Fibroblast of gingiva (primary cell): ENCODE measurements around the gene MYO3B.

ENCODE experiments used
- DNase-seq: peaks from one replicate; pipeline ENCODE4 v3.0.0-alpha.2; 2011; ENCODE audit warnings: low read depth

Gene MYO3B

DNA sequence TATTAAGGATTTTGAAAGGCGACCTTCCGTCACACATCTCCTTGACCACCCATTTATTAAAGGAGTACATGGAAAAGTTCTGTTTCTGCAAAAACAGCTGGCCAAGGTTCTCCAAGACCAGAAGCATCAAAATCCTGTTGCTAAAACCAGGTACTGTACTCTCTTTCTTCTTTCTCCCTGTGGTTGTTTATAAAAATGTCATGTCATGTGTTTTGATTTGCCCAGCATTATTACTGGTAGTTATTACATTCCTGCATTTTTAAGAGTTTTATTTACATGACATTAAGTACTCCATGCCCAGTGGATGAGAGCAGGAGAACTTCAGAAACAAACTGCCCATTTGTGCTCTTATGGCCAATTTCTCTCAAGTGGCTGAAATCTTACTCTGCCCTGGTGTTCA lies 191.3 kb downstream of the MYO3B start:
- no peak for DNase-seq

DNA sequence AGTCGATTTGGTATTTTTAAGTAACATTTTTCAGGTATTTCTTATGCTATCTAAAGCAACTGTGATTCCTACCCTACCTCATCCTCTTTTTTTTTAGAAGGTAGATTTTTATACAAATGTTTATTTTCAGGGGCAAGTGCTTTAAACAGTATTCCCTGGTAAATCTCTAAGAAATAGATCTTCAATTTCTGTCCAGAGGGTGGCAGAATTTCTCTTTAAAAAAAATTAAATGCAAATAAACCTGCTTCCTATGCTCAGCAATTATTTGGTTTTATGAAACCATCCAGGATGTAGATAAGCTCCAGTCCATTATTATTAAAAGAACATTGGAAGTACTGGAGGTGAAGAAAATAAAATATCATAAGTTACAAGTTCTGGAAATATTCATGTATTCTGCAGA lies 191.9 kb downstream of the MYO3B start:
- no peak for DNase-seq

DNA sequence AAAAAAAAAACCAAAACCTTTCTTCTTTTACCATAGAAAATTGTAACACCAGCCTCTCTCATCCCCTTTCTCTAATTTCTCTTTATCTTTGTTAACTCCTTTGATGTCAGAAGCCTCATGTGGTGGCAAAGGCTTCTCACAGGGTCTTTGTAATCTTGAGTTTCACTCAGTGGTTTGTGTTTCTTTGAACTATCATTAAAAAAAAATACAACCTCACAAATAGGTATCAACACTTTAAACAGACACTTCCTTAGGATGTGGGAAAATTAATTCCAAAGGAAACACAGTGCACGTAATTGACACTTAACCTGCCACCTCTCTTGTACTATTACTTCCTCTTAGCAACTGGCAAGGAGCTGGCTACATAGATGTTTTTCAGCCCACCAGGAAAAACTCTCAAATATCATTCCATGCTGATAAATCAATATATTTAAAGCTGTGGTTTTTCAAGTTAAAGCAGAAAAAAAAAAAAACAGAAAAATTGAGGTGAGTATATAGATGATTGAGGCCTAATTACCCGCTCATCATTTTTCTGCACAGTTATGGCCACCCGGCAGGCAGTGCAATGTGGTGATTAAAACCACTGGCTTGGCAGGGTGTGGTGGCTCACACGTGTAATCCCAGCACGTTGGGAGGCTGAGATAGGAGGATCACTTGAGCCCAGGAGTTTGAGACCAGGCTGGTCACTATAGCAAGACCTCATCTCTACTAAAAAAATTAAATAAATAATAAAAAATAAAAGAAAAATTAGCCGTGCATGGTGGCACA lies 193.5 kb downstream of the MYO3B start:
- no peak for DNase-seq

GRCh38 chr2:170375192-170375591 lies 197.2 kb downstream of the MYO3B start:
- no peak for DNase-seq

- no peak for DNase-seq
Measured at GRCh38 chr2:170377500-170378207, 199.7 kb downstream of the MYO3B start.

DNA sequence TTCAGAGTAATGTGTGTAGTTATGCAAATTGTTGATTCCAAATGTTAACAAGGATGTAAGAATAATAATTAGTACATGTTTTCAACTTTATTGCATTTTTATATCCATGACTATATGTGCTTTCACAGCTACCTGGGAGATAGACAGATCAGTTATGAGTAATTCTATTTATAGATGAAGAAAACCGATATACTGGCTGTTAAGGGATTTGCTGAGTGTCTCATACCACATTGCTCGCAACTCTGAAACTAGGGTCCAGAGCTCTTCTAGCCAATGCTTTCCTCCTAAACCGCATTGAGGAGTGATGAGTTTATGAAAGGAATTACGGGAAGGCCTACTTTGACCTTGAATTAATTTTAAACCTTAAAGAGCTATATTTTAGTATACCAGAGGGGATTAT lies 202.3 kb downstream of the MYO3B start:
- DNase-seq, result no peak

GRCh38 chr2:170381678-170382077 lies 203.7 kb downstream of the MYO3B start:
- no peak for DNase-seq

GRCh38 chr2:170386554-170386953 lies 208.6 kb downstream of the MYO3B start:
- DNase-seq, result no peak

- no peak for DNase-seq
Measured at GRCh38 chr2:170391018-170391417, 213.1 kb downstream of the MYO3B start.

DNA sequence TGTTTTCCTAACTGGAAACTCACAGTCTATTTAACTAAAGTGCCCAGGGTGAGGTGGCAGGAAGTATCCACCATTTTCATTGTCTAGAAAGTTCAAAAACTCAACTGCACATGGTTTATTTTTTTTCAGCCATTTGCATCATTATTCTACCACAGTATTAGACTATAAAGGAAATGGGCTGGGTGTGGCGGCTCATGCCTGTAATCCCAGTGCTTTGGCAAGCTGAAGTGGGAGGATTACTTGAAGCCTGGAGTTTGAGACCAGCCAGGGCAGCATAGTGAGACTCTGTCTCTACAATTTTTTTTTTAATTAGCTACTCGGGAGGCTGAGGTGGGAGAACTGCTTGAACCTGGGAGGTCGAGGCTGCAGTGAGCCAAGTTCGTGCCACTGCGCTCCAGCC lies 213.8 kb downstream of the MYO3B start:
- DNase-seq, result no peak

- no peak for DNase-seq
Measured at GRCh38 chr2:170393861-170394498, 216.0 kb downstream of the MYO3B start.

- DNase-seq, result no peak
Measured at GRCh38 chr2:170394641-170395387, 216.9 kb downstream of the MYO3B start.

DNA sequence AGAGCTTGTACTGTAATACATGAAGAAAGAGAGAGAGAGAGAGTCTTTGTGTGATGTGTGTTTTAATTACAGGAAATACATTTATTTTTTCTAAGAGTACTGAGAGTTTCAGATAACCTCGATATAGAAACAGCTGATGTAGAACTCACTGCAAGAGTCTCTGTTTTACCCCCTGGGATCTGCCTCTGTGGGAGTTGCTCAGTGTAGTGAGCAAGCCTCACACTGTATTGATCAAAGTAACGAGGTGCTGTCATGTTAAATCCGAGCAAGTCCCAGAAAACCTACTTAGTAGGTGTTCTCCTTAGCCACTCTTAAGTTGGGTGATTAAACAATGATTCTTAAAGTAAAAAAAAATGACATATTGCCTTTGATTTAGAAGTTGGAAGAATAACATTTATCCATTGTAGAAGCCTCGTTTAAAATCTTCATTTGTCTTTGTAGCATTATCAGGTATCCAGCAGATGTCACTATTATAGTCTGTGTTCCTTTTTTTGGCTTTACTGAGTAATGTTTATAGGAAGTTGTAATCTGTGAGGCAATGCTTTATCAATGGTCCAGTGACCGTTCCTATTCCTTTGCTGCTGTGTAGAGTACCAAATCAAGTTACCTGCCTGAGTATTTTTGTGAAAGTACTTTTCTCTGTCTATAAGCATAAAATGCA lies 219.0 kb downstream of the MYO3B start:
- no peak for DNase-seq

DNA sequence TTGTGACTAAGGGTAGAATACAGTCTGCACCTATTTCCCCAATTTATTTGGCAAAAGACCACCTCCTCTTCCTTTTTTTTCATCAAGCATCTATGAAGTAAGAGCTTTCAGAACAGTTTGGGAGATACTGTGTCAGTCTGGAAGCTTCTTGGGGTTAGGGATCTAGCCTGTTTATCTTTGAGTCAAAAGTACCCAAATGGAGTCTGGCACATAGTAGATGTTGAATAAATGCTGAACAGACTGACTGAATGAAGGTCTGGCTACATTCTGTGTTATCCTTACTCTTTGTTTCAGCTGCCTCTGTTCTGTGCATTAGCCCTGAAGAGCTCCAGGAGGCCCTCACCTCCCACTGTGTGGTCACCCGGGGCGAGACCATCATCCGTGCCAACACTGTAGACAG lies 223.2 kb downstream of the MYO3B start:
- no peak for DNase-seq

DNA sequence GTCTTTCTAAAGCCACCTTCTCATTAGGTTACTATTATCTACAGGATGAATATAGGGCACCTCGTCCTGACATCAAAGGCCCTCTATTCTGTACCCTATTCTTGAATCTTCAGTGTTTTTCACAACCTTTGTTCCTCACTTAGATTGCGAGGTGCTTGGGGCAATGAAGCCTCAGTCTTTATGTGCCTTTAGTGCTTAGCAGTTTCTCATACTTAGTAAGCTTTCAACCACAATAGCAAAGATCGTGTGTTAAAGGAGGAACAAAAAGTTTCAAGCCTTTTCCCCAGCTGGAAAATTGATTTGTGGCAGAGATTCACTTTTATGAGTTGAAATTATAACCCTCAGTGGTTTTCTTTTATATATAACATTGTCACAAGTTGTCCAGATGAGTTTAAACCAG lies 226.9 kb downstream of the MYO3B start:
- no peak for DNase-seq

DNA sequence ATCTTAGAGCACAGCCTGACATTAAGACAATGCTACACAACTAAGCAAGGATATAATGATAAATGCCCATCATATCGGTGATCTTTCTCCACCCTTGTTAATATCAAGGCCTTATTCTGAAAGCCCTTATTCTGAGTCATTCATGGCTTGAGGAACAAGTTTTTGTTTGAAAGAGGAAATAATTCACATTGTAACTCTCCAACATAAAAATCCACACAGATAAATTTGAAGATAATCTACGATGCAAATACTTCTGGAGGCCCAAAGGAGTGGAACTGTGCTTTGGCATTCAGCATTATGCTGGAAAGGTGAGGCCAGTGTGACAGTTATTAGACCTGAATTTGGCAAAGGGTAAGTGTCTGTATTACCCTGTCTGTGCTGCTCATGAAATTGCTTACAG lies 227.4 kb downstream of the MYO3B start:
- DNase-seq, result no peak

GRCh38 chr2:170408461-170409163 lies 230.7 kb downstream of the MYO3B start:
- no peak for DNase-seq

DNA sequence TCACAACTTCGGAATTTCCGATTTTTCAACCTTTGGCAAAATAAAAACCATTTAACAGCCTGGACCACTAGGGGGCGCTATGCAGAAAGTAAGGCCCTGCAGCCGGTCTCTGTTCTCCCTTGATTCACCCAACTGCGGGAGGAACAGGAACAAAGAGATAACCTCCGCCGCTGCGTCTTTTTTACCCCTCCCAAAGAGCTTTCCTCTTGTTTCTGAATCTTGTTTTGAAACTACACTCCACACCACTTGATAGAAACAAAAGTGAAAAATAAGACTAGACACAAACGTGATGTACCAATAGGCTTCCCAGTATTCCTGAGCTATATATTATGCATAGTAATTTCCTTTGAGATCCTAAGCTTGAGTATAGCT lies 231.2 kb downstream of the MYO3B start:
- DNase-seq, result peak; percentile 50

GRCh38 chr2:170411660-170412059 lies 233.7 kb downstream of the MYO3B start:
- no peak for DNase-seq

DNA sequence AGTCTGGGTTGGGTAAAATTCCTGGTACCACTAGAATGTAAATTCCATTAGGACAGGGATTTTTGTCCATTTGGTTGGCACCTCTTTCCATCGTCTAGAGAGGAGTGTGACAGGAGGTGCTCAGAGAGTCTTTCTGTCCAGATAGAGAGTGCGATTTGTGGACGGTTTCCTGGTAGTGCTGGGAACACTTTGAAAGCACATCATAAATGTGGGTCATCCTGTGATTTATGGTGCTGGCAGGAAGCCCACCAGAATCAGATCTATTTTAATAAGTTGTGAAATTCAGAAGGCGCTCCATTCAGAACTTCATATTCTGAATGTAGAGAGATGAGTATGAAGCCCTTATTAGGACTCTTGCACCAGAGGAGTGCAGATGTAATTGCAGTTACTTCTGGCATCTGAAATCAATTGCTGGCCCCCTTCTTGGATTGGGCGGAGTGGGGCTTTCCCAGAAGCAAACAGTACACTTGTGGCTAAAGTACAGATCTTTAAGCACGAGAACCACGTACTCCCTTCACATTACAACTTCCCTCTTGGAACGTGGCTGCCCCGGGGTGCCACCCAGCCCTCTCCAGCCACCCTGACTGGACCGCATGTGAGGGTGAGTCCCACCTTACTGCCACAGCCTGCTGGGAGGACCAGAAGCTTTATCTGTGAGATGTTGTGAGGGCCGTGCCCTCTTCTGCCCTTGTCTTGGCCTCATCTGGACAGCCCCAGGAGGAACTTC lies 243.2 kb downstream of the MYO3B start:
- peak; percentile 34 for DNase-seq

DNA sequence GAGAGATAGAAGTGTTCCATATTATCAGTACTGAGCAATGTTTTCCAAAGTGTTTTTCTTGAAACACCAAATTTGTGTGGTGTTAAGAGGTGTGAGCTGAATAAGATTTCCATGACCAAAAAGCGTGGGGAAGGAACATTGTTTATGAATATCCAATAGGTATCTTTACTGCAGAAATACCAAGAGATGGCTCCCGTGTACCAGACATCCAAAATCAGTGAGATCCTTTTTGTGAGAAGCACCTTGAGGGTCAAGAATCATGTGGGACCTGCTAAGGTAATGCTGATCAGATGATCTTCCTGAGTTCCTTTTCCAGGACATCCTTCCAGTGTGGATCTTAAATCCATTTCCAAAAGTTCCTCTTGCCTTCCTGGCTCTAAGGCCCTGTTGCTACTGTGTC lies 246.0 kb downstream of the MYO3B start:
- no peak for DNase-seq
